SK-N-SH (cell line): ENCODE data around the gene ITSN1.

Experiments used
- GABPA ChIP-seq: IDR thresholded peaks from 2 replicates; pipeline ENCODE4 v1.4.0; 2012; ENCODE audit warnings: low read depth, mild to moderate bottlenecking
- GATA2 ChIP-seq: sonication (generic); formaldehyde crosslinking; IDR thresholded peaks from 2 replicates; pipeline ENCODE4 v1.5.0; 2020; ENCODE audit warnings: mild to moderate bottlenecking, missing genetic modification reagents
- JUND ChIP-seq: IDR thresholded peaks from 2 replicates; pipeline ENCODE4 v1.4.0; 2012
- TAF1 ChIP-seq: IDR thresholded peaks from 2 replicates; pipeline ENCODE4 v1.6.1; 2012; ENCODE audit warnings: low read depth, mild to moderate bottlenecking, low read length, moderate library complexity, borderline replicate concordance
- TF ChIP-seq, protein P1 (sequence below): fragments of 200-600 bp; sonication (generic); IDR thresholded peaks from 2 replicates; pipeline ENCODE4 v1.6.1; 2017; ENCODE audit warnings: antibody characterized with exemption, mild to moderate bottlenecking, moderate library complexity

DNA sequence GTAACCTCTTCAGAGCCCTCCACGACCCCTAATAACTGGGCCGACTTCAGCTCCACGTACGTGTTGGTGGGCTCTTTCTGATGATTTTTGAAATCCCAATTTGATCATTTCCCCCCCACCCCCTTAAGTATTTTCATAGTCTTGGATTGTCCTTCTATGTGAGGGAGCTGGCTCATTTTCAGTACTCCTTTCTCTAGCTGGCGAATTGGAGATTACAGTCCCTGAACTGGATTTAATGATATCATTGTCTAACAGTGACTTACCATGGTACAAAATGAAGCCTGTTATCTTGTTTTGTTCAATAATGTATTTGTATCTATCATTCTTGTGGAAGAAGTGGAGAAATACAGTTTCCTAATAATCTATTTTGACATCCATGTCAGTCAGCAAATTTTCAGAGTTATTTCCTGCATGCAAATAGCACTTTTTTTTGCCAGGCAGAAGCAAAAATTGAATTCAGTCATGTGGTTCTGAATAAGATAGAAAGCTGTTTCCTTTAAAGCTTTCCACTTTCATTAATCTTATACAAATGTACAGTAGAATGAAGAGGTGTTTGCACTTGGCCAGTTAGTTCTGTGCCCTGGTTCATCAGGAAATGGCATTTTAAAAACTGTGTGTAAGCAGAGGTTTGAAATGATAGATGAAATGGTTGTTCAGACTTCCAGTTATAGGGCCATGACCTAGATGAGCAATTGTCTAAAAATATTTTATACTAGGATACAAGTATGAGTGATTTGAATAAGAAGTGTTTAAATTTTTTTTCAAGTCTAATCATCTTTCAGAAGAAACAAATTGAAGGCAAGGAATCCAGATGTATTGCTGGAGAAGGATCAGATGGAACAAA, 169.1 kb downstream of the ITSN1 start:
- TF ChIP-seq JUND (no peak), GATA2 (no peak), GABPA (no peak), TAF1 (no peak)
- TF ChIP-seq, protein P1, sequence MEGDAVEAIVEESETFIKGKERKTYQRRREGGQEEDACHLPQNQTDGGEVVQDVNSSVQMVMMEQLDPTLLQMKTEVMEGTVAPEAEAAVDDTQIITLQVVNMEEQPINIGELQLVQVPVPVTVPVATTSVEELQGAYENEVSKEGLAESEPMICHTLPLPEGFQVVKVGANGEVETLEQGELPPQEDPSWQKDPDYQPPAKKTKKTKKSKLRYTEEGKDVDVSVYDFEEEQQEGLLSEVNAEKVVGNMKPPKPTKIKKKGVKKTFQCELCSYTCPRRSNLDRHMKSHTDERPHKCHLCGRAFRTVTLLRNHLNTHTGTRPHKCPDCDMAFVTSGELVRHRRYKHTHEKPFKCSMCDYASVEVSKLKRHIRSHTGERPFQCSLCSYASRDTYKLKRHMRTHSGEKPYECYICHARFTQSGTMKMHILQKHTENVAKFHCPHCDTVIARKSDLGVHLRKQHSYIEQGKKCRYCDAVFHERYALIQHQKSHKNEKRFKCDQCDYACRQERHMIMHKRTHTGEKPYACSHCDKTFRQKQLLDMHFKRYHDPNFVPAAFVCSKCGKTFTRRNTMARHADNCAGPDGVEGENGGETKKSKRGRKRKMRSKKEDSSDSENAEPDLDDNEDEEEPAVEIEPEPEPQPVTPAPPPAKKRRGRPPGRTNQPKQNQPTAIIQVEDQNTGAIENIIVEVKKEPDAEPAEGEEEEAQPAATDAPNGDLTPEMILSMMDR = no peak
